ENCODE results near the gene PIP5K1C.

- TF ChIP-seq CTCF (IDR thresholded peaks at IDR 0.05; ENCODE audit: insufficient read depth, low read depth, low read length): no peak
- TF ChIP-seq EZH2 (IDR thresholded peaks at IDR 0.05; ENCODE audit: insufficient read depth, low read length): no peak
These were observed 89.2 kb downstream of the PIP5K1C start for GRCh38 chr19:3610745-3611717.

Measured in astrocyte (in vitro differentiated cells and primary cell).